ENCODE measurements around the gene NCKAP5. TPM values are rescaled to one million over a fixed set of nuclear protein-coding genes. Genes with fewer than 3 reads are reported as not detected.

NCKAP5 gene
- total and polyA plus RNA-seq, 2 of the 13 experiments (the other 11 are each of a cell fraction or from before 2014, with no cell fraction given): 0.01 TPM; not detected in 1

DNA sequence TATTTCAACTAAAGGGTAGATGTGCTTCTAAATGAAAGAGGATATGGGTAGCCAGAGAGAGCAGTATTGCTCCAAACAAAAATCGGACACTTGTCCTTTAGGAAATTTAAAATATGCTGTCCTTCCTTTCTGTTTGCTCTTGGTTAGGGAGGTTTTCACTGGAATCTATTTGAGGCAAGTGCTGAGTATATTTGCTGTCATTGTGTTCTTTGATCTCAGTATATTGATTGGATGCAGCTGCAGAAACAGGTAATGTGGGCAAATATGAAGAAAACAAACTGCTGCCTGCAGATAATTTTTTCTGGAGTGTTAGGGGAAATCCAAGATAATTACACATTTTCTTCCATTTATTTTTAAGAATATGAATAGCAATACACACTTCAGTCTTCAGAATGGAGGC lies 410.2 kb downstream of the NCKAP5 start (continued):
- TF ChIP-seq TFAP4 (IDR thresholded peaks at IDR 0.05; ENCODE audit: borderline replicate concordance, low read depth) (peak; percentile 31; the same call in 1 of the 2 replicates), NFYB (CRISPR knock-in tag; IDR thresholded peaks at IDR 0.05) (no peak), RFX1 (IDR thresholded peaks at IDR 0.05) (no peak), ONECUT2 (CRISPR knock-in tag; IDR thresholded peaks at IDR 0.05) (peak; percentile 96), ATRX (CRISPR knock-in tag; IDR thresholded peaks at IDR 0.05; ENCODE audit: borderline replicate concordance) (no peak), ZNF20 (CRISPR knock-in tag; IDR thresholded peaks at IDR 0.05) (no peak), ZNF670 (CRISPR knock-in tag; IDR thresholded peaks at IDR 0.05; ENCODE audit: borderline replicate concordance) (no peak), NBN (conservative IDR thresholded peaks at IDR 0.05) (no peak), HOMEZ (CRISPR knock-in tag; IDR thresholded peaks at IDR 0.05; ENCODE audit: low read depth) (no peak), KDM2A (CRISPR knock-in tag; IDR thresholded peaks at IDR 0.05; ENCODE audit: borderline replicate concordance, low read depth) (no peak), ZFP36 (IDR thresholded peaks at IDR 0.05; ENCODE audit: borderline replicate concordance, low read depth, low read length, partially characterized antibody) (no peak), TCF7 (IDR thresholded peaks at IDR 0.05; ENCODE audit: low read depth) (peak; percentile 63), ZEB1 (IDR thresholded peaks at IDR 0.05; ENCODE audit: insufficient replicate concordance, low read depth) (peak; percentile 45), TCF12 (IDR thresholded peaks at IDR 0.05) (no peak), TCF12 (CRISPR knock-in tag; IDR thresholded peaks at IDR 0.05) (peak; percentile 82; the same call in 1 of the 2 replicates), ZNF878 (CRISPR knock-in tag; IDR thresholded peaks at IDR 0.05) (no peak), NFIB (CRISPR knock-in tag; IDR thresholded peaks at IDR 0.05; ENCODE audit: borderline replicate concordance) (no peak), DZIP1 (CRISPR knock-in tag; IDR thresholded peaks at IDR 0.05) (no peak), HCFC1 (IDR thresholded peaks at IDR 0.05; ENCODE audit: low read depth, low read length) (no peak), PBX3 (CRISPR knock-in tag; IDR thresholded peaks at IDR 0.05; ENCODE audit: borderline replicate concordance) (no peak), REPIN1 (CRISPR knock-in tag; IDR thresholded peaks at IDR 0.05; ENCODE audit: borderline replicate concordance, low read depth) (peak; percentile 38; the same call in 1 of the 2 replicates), ELF1 (CRISPR knock-in tag; IDR thresholded peaks at IDR 0.05) (no peak), SOX6 (IDR thresholded peaks at IDR 0.05) (no peak), SOX6 (CRISPR knock-in tag; IDR thresholded peaks at IDR 0.05) (peak; percentile 62)
- TF ChIP-seq, protein P1, sequence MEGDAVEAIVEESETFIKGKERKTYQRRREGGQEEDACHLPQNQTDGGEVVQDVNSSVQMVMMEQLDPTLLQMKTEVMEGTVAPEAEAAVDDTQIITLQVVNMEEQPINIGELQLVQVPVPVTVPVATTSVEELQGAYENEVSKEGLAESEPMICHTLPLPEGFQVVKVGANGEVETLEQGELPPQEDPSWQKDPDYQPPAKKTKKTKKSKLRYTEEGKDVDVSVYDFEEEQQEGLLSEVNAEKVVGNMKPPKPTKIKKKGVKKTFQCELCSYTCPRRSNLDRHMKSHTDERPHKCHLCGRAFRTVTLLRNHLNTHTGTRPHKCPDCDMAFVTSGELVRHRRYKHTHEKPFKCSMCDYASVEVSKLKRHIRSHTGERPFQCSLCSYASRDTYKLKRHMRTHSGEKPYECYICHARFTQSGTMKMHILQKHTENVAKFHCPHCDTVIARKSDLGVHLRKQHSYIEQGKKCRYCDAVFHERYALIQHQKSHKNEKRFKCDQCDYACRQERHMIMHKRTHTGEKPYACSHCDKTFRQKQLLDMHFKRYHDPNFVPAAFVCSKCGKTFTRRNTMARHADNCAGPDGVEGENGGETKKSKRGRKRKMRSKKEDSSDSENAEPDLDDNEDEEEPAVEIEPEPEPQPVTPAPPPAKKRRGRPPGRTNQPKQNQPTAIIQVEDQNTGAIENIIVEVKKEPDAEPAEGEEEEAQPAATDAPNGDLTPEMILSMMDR (CRISPR knock-in tag; IDR thresholded peaks at IDR 0.05): no peak

Data from HepG2 (cell line).